GM23338 (cell line): Measurements from ENCODE around the gene TCEAL1. TPM values are rescaled to one million over a fixed set of nuclear protein-coding genes. Genes with fewer than 3 reads are reported as not detected.

Experiments
- ATAC-seq: fragments of 200-7000 bp; cut with Tn5 transposase; 3 replicates; pipeline ENCODE4 v1.9.1; 2020
- DNase-seq: peaks from one replicate; pipeline ENCODE4 v3.0.0-alpha.2; 2015; ENCODE audit warnings: low spot score
- H2AFZ ChIP-seq: fragments of 200-600 bp; sonication (generic); 2 replicates; pipeline ENCODE4 v1.8.0; 2016; ENCODE audit warnings: antibody characterized with exemption, mild to moderate bottlenecking, moderate library complexity
- H3F3A ChIP-seq: fragments of 200-600 bp; sonication (generic); replicated peaks from 2 replicates; pipeline ENCODE4 v1.8.0; 2017; ENCODE audit warnings: antibody characterized with exemption, mixed run types, low read depth
- H3K27ac ChIP-seq: fragments of 200-600 bp; sonication (generic); 2 replicates; pipeline ENCODE4 v1.6.1; 2016; ENCODE audit warnings: low read depth
- H3K27me3 ChIP-seq: fragments of 200-600 bp; sonication (generic); 2 replicates; pipeline ENCODE4 v1.8.0; 2016; ENCODE audit warnings: mild to moderate bottlenecking, mixed run types, moderate library complexity; ENCODE audit not compliant: insufficient read depth
- H3K36me3 ChIP-seq: fragments of 200-600 bp; sonication (generic); 2 replicates; pipeline ENCODE4 v1.8.0; 2016; ENCODE audit warnings: mild to moderate bottlenecking; ENCODE audit not compliant: insufficient read depth
- H3K4me1 ChIP-seq: fragments of 200-600 bp; sonication (generic); 2 replicates; pipeline ENCODE4 v1.8.0; 2016; ENCODE audit warnings: mild to moderate bottlenecking, moderate library complexity; ENCODE audit not compliant: insufficient read depth
- H3K4me2 ChIP-seq: fragments of 200-600 bp; sonication (generic); 2 replicates; pipeline ENCODE4 v1.7.1; 2017; ENCODE audit warnings: mixed run types
- H3K4me3 ChIP-seq: fragments of 200-600 bp; sonication (generic); 2 replicates; pipeline ENCODE4 v1.6.1; 2016; ENCODE audit warnings: mixed run types
- H3K79me2 ChIP-seq: fragments of 200-600 bp; sonication (generic); replicated peaks from 2 replicates; pipeline ENCODE4 v1.8.0; 2017; ENCODE audit warnings: mild to moderate bottlenecking; ENCODE audit not compliant: insufficient read depth
- H3K9me2 ChIP-seq: fragments of 200-600 bp; sonication (generic); 2 replicates; pipeline ENCODE4 v1.8.0; 2017; ENCODE audit not compliant: insufficient read depth
- H4K20me1 ChIP-seq: fragments of 200-600 bp; sonication (generic); replicated peaks from 2 replicates; pipeline ENCODE4 v1.8.0; 2017; ENCODE audit warnings: mild to moderate bottlenecking; ENCODE audit not compliant: insufficient read depth
- H3K27ac Mint-ChIP-seq: 2 replicates; pipeline ENCODE4 v1.8.0; 2020; ENCODE audit warnings: inconsistent platforms, mild to moderate bottlenecking, moderate library complexity, mixed read lengths
- H3K27me3 Mint-ChIP-seq: 3 replicates; pipeline ENCODE4 v1.8.0; 2022; ENCODE audit warnings: low read depth, mild to moderate bottlenecking, moderate library complexity, mixed read lengths, inconsistent platforms; ENCODE audit not compliant: insufficient read depth, poor library complexity
- H3K36me3 Mint-ChIP-seq: 3 replicates; pipeline ENCODE4 v1.8.0; 2021; ENCODE audit warnings: low read depth, mild to moderate bottlenecking, inconsistent platforms, moderate library complexity, mixed read lengths
- H3K4me1 Mint-ChIP-seq: 3 replicates; pipeline ENCODE4 v1.8.0; 2020; ENCODE audit warnings: mild to moderate bottlenecking, inconsistent platforms, mixed read lengths
- H3K4me3 Mint-ChIP-seq: 3 replicates; pipeline ENCODE4 v1.8.0; 2021; ENCODE audit warnings: moderate library complexity, mild to moderate bottlenecking, inconsistent platforms, mixed read lengths
- H3K9me3 Mint-ChIP-seq: 3 replicates; pipeline ENCODE4 v1.8.0; 2020; ENCODE audit warnings: moderate library complexity, mild to moderate bottlenecking, inconsistent platforms, mixed read lengths
- CREB1 ChIP-seq: fragments of 250-450 bp; sonication (Bioruptor Pico); IDR thresholded peaks from 2 replicates; pipeline ENCODE4 v1.5.0; 2020; ENCODE audit warnings: low read depth, mild to moderate bottlenecking, moderate library complexity
- CTCF ChIP-seq, 2 experiments: fragments of 200-600 bp in 1 of 2; sonication (generic) in 1 of 2; conservative IDR thresholded peaks; 2 replicates each; pipeline versions ENCODE4 v1.5.1 to v1.6.1; 2016 to 2017; ENCODE audit warnings: antibody characterized with exemption in 2 of 2, low read depth in 2 of 2, mild to moderate bottlenecking in 2 of 2, moderate library complexity in 1 of 2
- EZH2 ChIP-seq: fragments of 200-600 bp; sonication (generic); IDR thresholded peaks from one replicate; pipeline ENCODE4 v1.8.0; 2017; ENCODE audit warnings: antibody characterized with exemption, mild to moderate bottlenecking, low read depth; ENCODE audit not compliant: unreplicated experiment
- EZH2phosphoT487 ChIP-seq: fragments of 200-600 bp; sonication (generic); IDR thresholded peaks from one replicate; pipeline ENCODE4 v1.8.1; 2018; ENCODE audit warnings: antibody characterized with exemption; ENCODE audit not compliant: unreplicated experiment
- JUNB ChIP-seq: IDR thresholded peaks from one replicate; pipeline ENCODE4 v1.6.1; 2016; ENCODE audit warnings: antibody characterized with exemption; ENCODE audit not compliant: unreplicated experiment
- NANOG ChIP-seq: IDR thresholded peaks from 2 replicates; pipeline ENCODE4 v1.6.1; 2016; ENCODE audit warnings: antibody characterized with exemption, borderline replicate concordance
- POLR2AphosphoS5 ChIP-seq: IDR thresholded peaks from 2 replicates; pipeline ENCODE4 v1.6.1; 2016; ENCODE audit warnings: antibody characterized with exemption, low read depth
- STAT1 ChIP-seq: IDR thresholded peaks from one replicate; pipeline ENCODE4 v1.6.1; 2016; ENCODE audit warnings: antibody characterized with exemption; ENCODE audit not compliant: unreplicated experiment
- ZNF331 ChIP-seq: fragments of 250-450 bp; sonication (Bioruptor Pico); IDR thresholded peaks from 2 replicates; pipeline ENCODE4 v1.5.0; 2020; ENCODE audit warnings: low read depth, mild to moderate bottlenecking, moderate library complexity
- polyA plus RNA-seq: library from polyadenylated mRNA; unstranded; fragments of >200 nt; fragmentation: Nextera tagmentation; extraction: Ambion mirVana; gene quantifications from 2 replicates; pipeline ENCODE4 v1.2.1, GENCODE V29; 2016
- total RNA-seq: library from RNA; depleted of rRNA; stranded (reverse); fragments of >200 nt; shearing (Covaris generic); gene quantifications from 2 replicates; pipeline ENCODE4 v1.2.3, GENCODE V29; 2014

TCEAL1 gene
- total and polyA plus RNA-seq, 2 experiments from 2014 or later = 5.8 to 8.8 TPM

DNA sequence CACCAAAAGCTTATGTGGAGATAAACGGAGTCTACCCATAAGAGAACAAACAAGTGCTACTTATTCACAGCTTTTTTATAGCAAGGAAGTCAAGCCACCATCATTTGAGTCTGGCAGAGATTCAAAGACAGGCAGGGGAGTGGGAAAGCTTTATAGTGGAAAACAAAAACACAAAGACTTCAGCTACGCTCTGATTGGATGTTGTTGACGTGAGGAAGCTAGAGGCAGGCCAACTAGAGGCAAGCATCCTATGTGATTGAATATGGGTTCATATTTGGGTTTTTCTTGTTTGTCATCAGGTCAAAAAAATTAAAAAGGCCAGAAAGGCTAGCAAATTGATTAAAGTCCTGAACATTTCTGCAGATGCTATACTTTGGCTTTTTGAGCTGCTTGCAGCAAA, 44.2 kb upstream of the TCEAL1 start:
- H3K4me3 ChIP-seq = peak overlapping the region; percentile 76; the same call in 1 of the 2 replicates
- DNase-seq = peak; percentile 23

DNA sequence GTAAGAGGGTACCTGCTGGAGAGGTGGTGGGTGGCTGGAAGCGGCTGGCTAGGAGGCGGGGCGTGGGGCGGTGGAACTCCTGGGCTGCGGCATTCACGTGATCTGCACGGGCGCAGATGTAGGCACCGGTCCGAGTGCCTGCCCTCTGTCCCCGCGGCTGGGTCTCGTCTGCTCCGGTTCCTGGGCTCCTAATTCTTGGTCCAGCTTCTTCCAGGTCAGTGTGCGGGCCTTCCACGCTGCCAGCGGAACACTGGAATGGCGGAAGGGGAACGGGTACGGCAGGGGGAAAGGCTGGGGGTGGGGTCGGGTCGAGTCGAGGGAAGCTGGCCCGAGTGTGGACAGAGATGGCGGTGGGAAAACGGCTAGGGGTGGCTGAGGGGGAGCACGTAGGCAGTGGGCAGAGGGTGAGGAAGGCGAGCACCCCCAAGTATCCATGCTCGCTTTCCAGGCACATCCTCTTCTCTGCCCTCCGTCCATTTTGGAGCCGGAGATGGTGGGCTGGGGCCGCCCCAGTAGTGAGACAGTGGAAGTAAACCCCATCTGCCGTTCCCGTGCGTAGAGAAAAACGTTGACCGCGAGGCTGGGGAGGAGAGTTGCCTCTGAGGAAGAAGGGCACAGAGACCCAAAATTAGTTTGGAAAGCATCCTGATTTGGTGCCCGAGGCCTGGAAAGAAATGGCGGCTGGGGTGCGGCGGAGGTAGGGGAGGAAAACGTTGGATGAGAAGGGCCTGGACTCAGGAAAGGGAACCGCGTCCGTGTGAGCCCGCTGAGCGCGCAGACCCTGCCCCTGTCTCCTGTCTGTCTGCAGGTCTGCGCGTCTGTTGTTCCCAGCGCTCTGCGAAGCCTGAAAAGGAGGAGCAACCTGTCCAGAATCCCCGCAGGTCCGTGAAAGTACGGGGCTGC, 43.1 kb upstream of the TCEAL1 start, which contains the start of gene TCEAL4:
TCEAL4 (plus strand) TSS at position 105 of the 903 bp plus-strand sequence. CDS start 1,161 bp downstream, outside the sequence.
- Histone ChIP-seq H3K4me1 (no peaks in the 10 kb centered on the region), H3K4me2 (peak within 1 kb of the TSS; percentile 64), H3K36me3 (no peaks in the 10 kb centered on the region), H3K27ac (no peak within 1 kb of the TSS), H3K4me3 (peak within 1 kb of the TSS; percentile 76), H3K79me2 (no peaks in the 10 kb centered on the region), H3K27me3 (no peaks in the 10 kb centered on the region), H2AFZ (peak within 1 kb of the TSS; percentile 78), H3K9me2 (no peaks in the 10 kb centered on the region; the same call in 1 of the 2 replicates), H3F3A (no peaks in the 10 kb centered on the region), H4K20me1 (no peaks in the 10 kb centered on the region)
- H3K4me1 Mint-ChIP-seq = peaks cover 7% of the 10 kb centered on the region; the same call in 2 of the 3 replicates
- H3K36me3 Mint-ChIP-seq = peaks cover 11% of the 10 kb centered on the region
- TF ChIP-seq POLR2AphosphoS5 (peak; percentile 63), CREB1 (CRISPR knock-in tag) (no peak)
- peak; percentile 98 for ATAC-seq
- DNase-seq = peak; percentile 61
- H3K27ac Mint-ChIP-seq = peak within 1 kb of the TSS; percentile 82
- H3K9me3 Mint-ChIP-seq = no peaks in the 10 kb centered on the region; the same call in 2 of the 3 replicates
- peaks cover 6% of the 10 kb centered on the region for H3K27me3 Mint-ChIP-seq
- peak within 1 kb of the TSS; percentile 94 for H3K4me3 Mint-ChIP-seq

More for the DNA sequence above, 44.2 kb upstream of the TCEAL1 start:
- Histone ChIP-seq H3K27me3 (no peaks in the 10 kb centered on the region), H2AFZ (no peak overlapping the region; the same call in 1 of the 2 replicates), H3K4me1 (no peaks in the 10 kb centered on the region), H3F3A (no peaks in the 10 kb centered on the region), H3K9me2 (no peaks in the 10 kb centered on the region; the same call in 1 of the 2 replicates), H3K79me2 (no peaks in the 10 kb centered on the region), H3K4me2 (peak overlapping the region; percentile 64), H4K20me1 (no peaks in the 10 kb centered on the region), H3K36me3 (no peaks in the 10 kb centered on the region), H3K27ac (no peak overlapping the region)
- Mint-ChIP-seq H3K36me3 (peaks cover 11% of the 10 kb centered on the region), H3K4me1 (peaks cover 7% of the 10 kb centered on the region; the same call in 2 of the 3 replicates), H3K9me3 (no peaks in the 10 kb centered on the region; the same call in 2 of the 3 replicates), H3K27me3 (peaks cover 6% of the 10 kb centered on the region), H3K27ac (no peak overlapping the region), H3K4me3 (peak overlapping the region; percentile 94; the same call in 2 of the 3 replicates)
- ATAC-seq = peak; percentile 63
- TF ChIP-seq EZH2phosphoT487 (no peak), JUNB (no peak), STAT1 (no peak), CTCF (conservative IDR thresholded peaks at IDR 0.05; ENCODE audit: low read depth in 2 of 2) (no peak), CREB1 (CRISPR knock-in tag) (no peak)

DNA sequence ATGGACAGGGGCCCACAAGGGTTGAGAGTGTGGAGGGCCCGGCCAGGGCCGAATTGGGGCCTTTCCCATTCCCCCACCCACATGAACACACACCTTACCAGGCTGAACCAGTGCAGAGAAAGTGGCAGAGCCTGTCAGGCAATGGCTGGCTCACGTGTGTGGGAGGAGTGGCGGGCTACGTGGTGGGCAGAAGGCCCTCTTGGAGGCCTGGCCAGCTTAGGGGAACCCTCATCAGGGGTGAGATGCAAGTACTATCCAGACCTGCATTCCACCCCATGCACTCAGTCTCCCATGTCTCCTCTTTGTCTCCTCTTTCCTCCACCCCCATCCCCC, 42.5 kb upstream of the TCEAL1 start:
- Mint-ChIP-seq H3K36me3 (peaks cover 11% of the 10 kb centered on the region), H3K4me3 (peak overlapping the region; percentile 94), H3K9me3 (no peaks in the 10 kb centered on the region; the same call in 2 of the 3 replicates), H3K27me3 (peaks cover 6% of the 10 kb centered on the region), H3K27ac (peak overlapping the region; percentile 82), H3K4me1 (peaks cover 7% of the 10 kb centered on the region; the same call in 2 of the 3 replicates)
- Histone ChIP-seq H3K9me2 (no peaks in the 10 kb centered on the region; the same call in 1 of the 2 replicates), H3K36me3 (no peaks in the 10 kb centered on the region), H4K20me1 (no peaks in the 10 kb centered on the region), H3K4me1 (no peaks in the 10 kb centered on the region), H3F3A (no peaks in the 10 kb centered on the region), H2AFZ (no peak overlapping the region), H3K4me3 (peak overlapping the region; percentile 76), H3K4me2 (peak overlapping the region; percentile 64), H3K27ac (no peak overlapping the region), H3K79me2 (no peaks in the 10 kb centered on the region), H3K27me3 (no peaks in the 10 kb centered on the region)
- DNase-seq (no peak), ATAC-seq (peak; percentile 41)
- TF ChIP-seq ZNF331 (CRISPR knock-in tag) (no peak), EZH2 (no peak), CTCF (conservative IDR thresholded peaks at IDR 0.05; ENCODE audit: low read depth in 2 of 2) (no peak), EZH2phosphoT487 (no peak), NANOG (no peak), STAT1 (no peak), JUNB (no peak), CREB1 (CRISPR knock-in tag) (no peak)
